ENCODE data around the gene MYL4. TPM values are rescaled to one million over a fixed set of nuclear protein-coding genes. Genes with fewer than 3 reads are reported as not detected.

MYL4 gene
- total RNA-seq, 1 donor from 2014 or later = 0.86 TPM

DNA sequence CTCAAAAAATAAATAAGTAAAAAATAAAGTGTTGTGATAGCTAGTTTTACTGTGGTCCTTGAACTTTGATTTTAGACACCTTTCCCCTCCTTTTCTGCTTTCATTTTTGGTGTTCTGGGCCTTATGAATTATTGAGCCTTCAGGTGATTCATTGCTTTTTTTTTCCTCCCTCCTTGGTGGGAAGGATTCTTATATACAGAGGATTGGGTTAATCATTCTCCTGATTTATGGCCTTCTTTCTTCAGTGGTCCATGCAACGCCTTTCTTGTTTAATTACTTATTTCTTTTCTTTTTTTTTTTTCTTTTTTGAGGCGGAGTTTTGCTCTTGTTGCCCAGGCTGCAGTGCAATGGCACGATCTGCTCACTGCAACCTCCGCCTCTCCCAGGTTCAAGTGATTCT is 8.0 kb upstream of the MYL4 start:
- Mint-ChIP-seq H3K9me3 (ENCODE audit: low read depth) (no peaks in the 10 kb centered on the region), H3K27ac (no peak overlapping the region), H3K36me3 (ENCODE audit: insufficient read depth) (no peaks in the 10 kb centered on the region), H3K4me3 (ENCODE audit: low read depth) (no peak overlapping the region), H3K4me1 (ENCODE audit: low read depth) (peaks cover 12% of the 10 kb centered on the region), H3K27me3 (peaks cover 3% of the 10 kb centered on the region)
- no peak for DNase-seq (ENCODE audit: low spot score, unreplicated experiment)
- TF ChIP-seq, protein P1, sequence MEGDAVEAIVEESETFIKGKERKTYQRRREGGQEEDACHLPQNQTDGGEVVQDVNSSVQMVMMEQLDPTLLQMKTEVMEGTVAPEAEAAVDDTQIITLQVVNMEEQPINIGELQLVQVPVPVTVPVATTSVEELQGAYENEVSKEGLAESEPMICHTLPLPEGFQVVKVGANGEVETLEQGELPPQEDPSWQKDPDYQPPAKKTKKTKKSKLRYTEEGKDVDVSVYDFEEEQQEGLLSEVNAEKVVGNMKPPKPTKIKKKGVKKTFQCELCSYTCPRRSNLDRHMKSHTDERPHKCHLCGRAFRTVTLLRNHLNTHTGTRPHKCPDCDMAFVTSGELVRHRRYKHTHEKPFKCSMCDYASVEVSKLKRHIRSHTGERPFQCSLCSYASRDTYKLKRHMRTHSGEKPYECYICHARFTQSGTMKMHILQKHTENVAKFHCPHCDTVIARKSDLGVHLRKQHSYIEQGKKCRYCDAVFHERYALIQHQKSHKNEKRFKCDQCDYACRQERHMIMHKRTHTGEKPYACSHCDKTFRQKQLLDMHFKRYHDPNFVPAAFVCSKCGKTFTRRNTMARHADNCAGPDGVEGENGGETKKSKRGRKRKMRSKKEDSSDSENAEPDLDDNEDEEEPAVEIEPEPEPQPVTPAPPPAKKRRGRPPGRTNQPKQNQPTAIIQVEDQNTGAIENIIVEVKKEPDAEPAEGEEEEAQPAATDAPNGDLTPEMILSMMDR (IDR thresholded peaks at IDR 0.05; ENCODE audit: unreplicated experiment) = no peak

DNA sequence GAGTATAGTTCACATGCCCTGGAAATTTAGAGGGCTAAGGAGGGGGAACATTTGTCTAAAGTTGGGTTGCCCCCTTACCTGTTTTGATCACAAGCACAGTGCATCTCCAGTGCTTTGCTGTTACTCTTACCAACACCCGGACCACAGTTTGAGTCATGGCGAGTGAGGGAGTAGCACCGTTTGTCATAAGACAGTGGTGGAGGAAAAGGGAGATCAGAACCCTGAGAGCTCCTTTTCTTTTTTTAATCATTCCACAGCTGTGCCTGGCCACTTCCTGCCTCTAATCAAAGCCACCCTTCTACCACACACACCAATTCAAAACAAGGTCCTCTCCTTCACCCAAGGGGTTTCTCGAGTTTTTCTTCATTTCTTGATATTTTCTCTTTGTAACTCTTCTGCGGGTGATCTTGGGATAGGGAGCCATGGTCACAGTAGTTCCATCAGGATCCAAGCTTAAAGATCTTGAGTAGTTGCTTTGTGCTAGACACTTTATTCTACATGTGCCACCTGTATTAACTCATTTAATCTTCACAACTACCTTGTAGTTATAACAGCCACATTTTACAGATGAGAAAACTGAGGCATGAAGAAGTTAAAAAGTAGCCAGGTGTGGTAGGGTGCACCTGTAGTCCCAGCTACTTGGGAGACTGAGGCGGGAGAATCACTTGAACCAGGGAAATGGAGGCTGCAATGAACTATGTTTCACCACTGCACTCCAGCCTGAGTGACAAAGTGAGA is 5.0 kb upstream of the MYL4 start:
- TF ChIP-seq, protein P1 (IDR thresholded peaks at IDR 0.05; ENCODE audit: unreplicated experiment) = no peak
- DNase-seq (ENCODE audit: low spot score, unreplicated experiment) = no peak
- H3K4me1 Mint-ChIP-seq (ENCODE audit: low read depth) = peaks cover 7% of the 10 kb centered on the region
- peaks cover 8% of the 10 kb centered on the region for H3K27me3 Mint-ChIP-seq
- H3K4me3 Mint-ChIP-seq (ENCODE audit: low read depth) = no peak overlapping the region
- H3K9me3 Mint-ChIP-seq (ENCODE audit: low read depth) = no peaks in the 10 kb centered on the region
- H3K36me3 Mint-ChIP-seq (ENCODE audit: insufficient read depth) = no peaks in the 10 kb centered on the region
- no peak overlapping the region for H3K27ac Mint-ChIP-seq

DNA sequence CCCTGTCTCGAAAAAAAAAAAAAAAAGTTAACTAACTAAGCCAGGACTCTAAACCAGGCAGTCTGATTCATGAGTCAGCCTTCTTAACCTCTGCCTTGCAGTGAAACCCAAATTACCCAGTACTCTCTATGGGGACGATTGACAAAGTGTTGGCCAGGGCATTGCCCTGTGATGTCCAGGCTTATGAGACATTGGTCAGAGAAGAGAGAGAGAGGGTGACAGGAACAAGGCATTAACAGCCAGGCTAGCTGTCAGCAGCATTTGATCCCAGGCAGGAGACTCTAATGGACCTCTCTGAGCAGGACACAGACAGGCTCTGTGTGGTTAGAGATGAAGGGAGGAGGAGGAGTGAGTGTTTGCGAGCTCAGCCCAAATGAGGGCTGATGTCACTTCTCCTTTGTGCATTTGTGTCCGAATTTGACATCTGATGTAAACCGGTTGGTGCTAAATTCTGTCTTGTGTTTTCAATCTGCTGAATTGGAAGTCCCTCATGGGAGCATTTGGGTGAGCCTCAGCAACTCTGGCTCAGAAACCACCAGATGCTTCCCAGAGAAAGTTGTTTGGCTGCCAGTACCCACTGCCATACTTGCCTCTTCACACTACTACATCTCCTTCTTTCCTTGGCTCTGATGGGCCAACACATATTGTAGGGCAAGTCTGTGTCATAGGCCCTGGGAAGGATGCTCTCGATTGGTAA is 4.3 kb upstream of the MYL4 start:
- Mint-ChIP-seq H3K27me3 (peaks cover 8% of the 10 kb centered on the region), H3K9me3 (ENCODE audit: low read depth) (no peaks in the 10 kb centered on the region), H3K4me3 (ENCODE audit: low read depth) (no peak overlapping the region), H3K4me1 (ENCODE audit: low read depth) (peaks cover 7% of the 10 kb centered on the region), H3K27ac (no peak overlapping the region), H3K36me3 (ENCODE audit: insufficient read depth) (no peaks in the 10 kb centered on the region)
- DNase-seq (ENCODE audit: low spot score, unreplicated experiment) = no peak
- TF ChIP-seq, protein P1 (IDR thresholded peaks at IDR 0.05; ENCODE audit: unreplicated experiment) = no peak

DNA sequence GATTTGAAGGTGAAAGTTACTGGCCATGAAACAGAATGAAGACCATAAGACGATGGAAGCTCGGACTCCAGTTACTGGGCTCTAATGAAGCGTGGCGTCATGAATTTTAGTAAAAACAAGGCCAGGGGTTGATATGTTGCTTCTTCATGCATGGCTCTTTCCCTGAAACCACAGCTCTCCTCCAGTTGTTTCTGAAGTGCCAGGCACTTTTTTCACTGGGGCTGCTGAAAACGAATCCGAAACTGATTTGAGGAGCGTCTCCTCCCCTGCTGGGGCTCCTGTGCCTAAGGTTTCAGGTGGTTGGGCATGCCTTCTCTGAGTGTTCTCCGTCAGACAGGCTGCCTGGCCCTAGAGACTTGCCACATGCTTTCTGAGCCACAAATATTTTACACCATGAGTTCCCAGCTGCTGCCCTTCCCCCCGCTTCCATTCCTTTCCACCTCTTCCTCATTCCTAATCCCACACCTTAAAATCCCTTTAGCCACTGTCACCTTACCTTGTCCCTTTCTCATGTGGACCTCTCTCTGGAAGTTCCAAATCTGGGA is 3.7 kb upstream of the MYL4 start:
- Mint-ChIP-seq H3K4me1 (ENCODE audit: low read depth) (peaks cover 7% of the 10 kb centered on the region), H3K27me3 (peaks cover 8% of the 10 kb centered on the region), H3K4me3 (ENCODE audit: low read depth) (no peak overlapping the region), H3K9me3 (ENCODE audit: low read depth) (no peaks in the 10 kb centered on the region), H3K27ac (no peak overlapping the region), H3K36me3 (ENCODE audit: insufficient read depth) (no peaks in the 10 kb centered on the region)
- no peak for DNase-seq (ENCODE audit: low spot score, unreplicated experiment)
- TF ChIP-seq, protein P1 (IDR thresholded peaks at IDR 0.05; ENCODE audit: unreplicated experiment) = no peak

DNA sequence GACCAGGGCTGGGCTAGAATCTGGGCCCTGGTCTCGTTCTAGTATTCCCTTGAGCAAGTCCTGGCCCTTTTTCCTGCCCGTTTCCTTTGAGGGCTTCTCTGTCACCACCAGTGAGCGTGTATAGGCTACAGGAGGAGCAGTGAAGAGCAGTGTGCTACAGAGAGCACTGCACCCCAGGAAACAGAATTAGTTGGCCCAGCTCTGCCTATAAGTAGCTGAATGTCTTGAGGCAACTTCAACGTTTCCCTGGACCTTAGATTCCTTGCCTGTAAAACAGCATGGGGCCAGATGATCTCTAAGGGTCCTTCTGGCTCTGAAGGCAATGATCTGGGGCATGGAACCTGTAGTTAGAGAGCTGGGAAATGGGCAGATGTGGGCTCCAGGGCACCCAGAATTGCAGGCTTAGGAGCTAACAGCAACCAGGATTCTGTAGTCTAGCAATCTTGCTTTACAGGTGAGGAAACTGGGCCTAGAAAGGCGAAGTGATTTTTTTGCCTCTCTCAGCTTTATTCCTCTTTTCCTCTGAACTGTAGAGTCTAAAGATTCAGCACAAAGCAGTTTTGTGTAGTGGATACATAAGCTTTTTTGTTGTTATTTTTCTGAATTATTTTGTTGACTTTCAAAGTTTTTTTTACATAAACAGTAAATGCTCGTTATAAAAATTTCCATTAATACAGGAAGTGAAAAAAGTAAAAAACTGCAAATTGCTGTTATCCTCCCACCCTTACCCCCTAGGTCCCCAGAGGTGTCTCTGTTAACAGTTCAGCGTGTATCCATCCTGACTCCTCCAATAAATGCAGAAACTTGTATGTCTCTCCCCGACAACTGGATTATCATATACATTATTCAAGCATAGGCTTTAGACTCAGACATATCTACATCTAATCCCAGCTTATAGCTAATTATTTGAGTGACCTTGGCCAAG is 1.7 kb upstream of the MYL4 start:
- peaks cover 4% of the 10 kb centered on the region for H3K4me1 Mint-ChIP-seq (ENCODE audit: low read depth)
- H3K27me3 Mint-ChIP-seq = peaks cover 11% of the 10 kb centered on the region
- H3K36me3 Mint-ChIP-seq (ENCODE audit: insufficient read depth) = no peaks in the 10 kb centered on the region
- H3K4me3 Mint-ChIP-seq (ENCODE audit: low read depth) = no peak overlapping the region
- TF ChIP-seq, protein P1 (IDR thresholded peaks at IDR 0.05; ENCODE audit: unreplicated experiment) = no peak
- no peak overlapping the region for H3K27ac Mint-ChIP-seq
- no peak for DNase-seq (ENCODE audit: low spot score, unreplicated experiment)
- no peaks in the 10 kb centered on the region for H3K9me3 Mint-ChIP-seq (ENCODE audit: low read depth)
